HCT116 (cell line): ENCODE results near the gene LCN10. TPM values are rescaled to one million over a fixed set of nuclear protein-coding genes. Genes with fewer than 3 reads are reported as not detected.

ENCODE experiments used
- ATAC-seq: fragments of 200-7000 bp; cut with Tn5 transposase; 2 replicates; pipeline ENCODE4 v1.9.1; 2020; ENCODE audit warnings: mild to moderate bottlenecking, moderate library complexity
- BruUV-seq: library from RNA; stranded (reverse); fragments of 400-500 nt; replicated peaks from 2 replicates; lab custom pipeline; 2021; lab: Mats Ljungman, UMichigan
- CTCF ChIA-PET: fragments of 300-600 bp; sonication (Branson Sonifier 250); formaldehyde crosslinking; loops from one replicate; lab custom pipeline; 2021; ENCODE audit warnings: antibody characterized with exemption; lab: Charles Lee
- POLR2A ChIA-PET: fragments of 300-600, 350-600 bp; sonication (Branson Sonifier 250); formaldehyde crosslinking; loops from one replicate; lab custom pipeline; 2021; ENCODE audit warnings: antibody characterized with exemption; lab: Charles Lee
- RAD21 ChIA-PET, 2 experiments: fragments of 300-600 bp; sonication (Branson Sonifier 250); formaldehyde crosslinking; loops; one replicate each; lab custom pipeline; 2023; ENCODE audit warnings: low total read pairs in 2 of 2; ENCODE audit not compliant: uncharacterized antibody in 2 of 2, unreplicated experiment in 2 of 2, low non-redundant PET in 1 of 2; lab: Charles Lee
- DNase-seq: peaks from one replicate; pipeline ENCODE4 v3.0.0-alpha.2; 2010; ENCODE audit warnings: low read depth, low spot score
- H2AFZ ChIP-seq: fragments of 200-600 bp; shearing (Covaris generic), sonication (generic); 2 replicates; pipeline ENCODE4 v1.6.1; 2017; ENCODE audit warnings: low read depth, mixed run types, mixed read lengths, antibody characterized with exemption, low read length; ENCODE audit not compliant: poor library complexity, severe bottlenecking
- H3K27ac ChIP-seq: 2 replicates; pipeline ENCODE4 v1.5.1; 2012; ENCODE audit warnings: low read depth, low read length
- H3K27me3 ChIP-seq: fragments of 200-600 bp; sonication (generic); 2 replicates; pipeline ENCODE4 v1.6.1; 2016; ENCODE audit warnings: mixed run types, low read length, mixed read lengths; ENCODE audit not compliant: insufficient read depth
- H3K36me3 ChIP-seq, 2 experiments: fragments of 200-500 bp in 1 of 2; fragments of 200-600 bp in 1 of 2; sonication (Bioruptor generic) in 1 of 2; sonication (generic) in 1 of 2; 2 replicates each; pipeline versions ENCODE4 v1.5.1 to v1.6.1; 2014 to 2016; ENCODE audit warnings: low read length in 2 of 2, inconsistent platforms in 1 of 2, mixed read lengths in 1 of 2, mixed run types in 1 of 2; ENCODE audit not compliant: insufficient read depth in 2 of 2, control insufficient read depth in 1 of 2
- H3K4me1 ChIP-seq, 2 experiments: fragments of 200-600 bp in 1 of 2; sonication (generic) in 1 of 2; 2 replicates each; pipeline versions ENCODE4 v1.5.1 to v1.6.1; 2012 to 2017; ENCODE audit warnings: low read length in 2 of 2, inconsistent platforms in 1 of 2, mild to moderate bottlenecking in 1 of 2, mixed read lengths in 1 of 2, mixed run types in 1 of 2, moderate library complexity in 1 of 2; ENCODE audit not compliant: insufficient read depth in 2 of 2, control insufficient read depth in 1 of 2
- H3K4me2 ChIP-seq: fragments of 200-600 bp; sonication (generic); 2 replicates; pipeline ENCODE4 v1.6.1; 2017; ENCODE audit warnings: mixed run types, low read length, mixed read lengths
- H3K4me3 ChIP-seq, 2 experiments: fragments of 200-600 bp in 1 of 2; sonication (generic) in 1 of 2; replicated peaks in 1 of 2; 2 replicates each; pipeline ENCODE4 v1.5.1; 2011 to 2016; ENCODE audit warnings: low read length in 2 of 2, control low read depth in 1 of 2, low read depth in 1 of 2, mild to moderate bottlenecking in 1 of 2, mixed read lengths in 1 of 2, mixed run types in 1 of 2
- H3K79me2 ChIP-seq: fragments of 200-600 bp; sonication (generic); 2 replicates; pipeline ENCODE4 v1.6.1; 2017; ENCODE audit warnings: mild to moderate bottlenecking, mixed run types, low read length, moderate library complexity, mixed read lengths; ENCODE audit not compliant: insufficient read depth
- H3K9ac ChIP-seq: fragments of 200-600 bp; sonication (generic); 2 replicates; pipeline ENCODE4 v1.6.1; 2016; ENCODE audit warnings: low read length, mixed read lengths
- H3K9me2 ChIP-seq: fragments of 200-600 bp; sonication (generic), shearing (Covaris generic); 2 replicates; pipeline ENCODE4 v1.6.1; 2017; ENCODE audit warnings: mixed run types, mild to moderate bottlenecking, moderate library complexity; ENCODE audit not compliant: insufficient read depth
- H3K9me3 ChIP-seq, 2 experiments: fragments of 200-500 bp in 1 of 2; fragments of 200-600 bp in 1 of 2; sonication (Bioruptor generic) in 1 of 2; sonication (generic) in 1 of 2; 2 replicates each; pipeline ENCODE4 v1.6.1; 2014 to 2017; ENCODE audit warnings: low read length in 2 of 2, mixed read lengths in 2 of 2, inconsistent platforms in 1 of 2, low read depth in 1 of 2, mild to moderate bottlenecking in 1 of 2, mixed run types in 1 of 2, moderate library complexity in 1 of 2; ENCODE audit not compliant: control insufficient read depth in 1 of 2, insufficient read depth in 1 of 2
- H4K20me1 ChIP-seq: fragments of 200-600 bp; sonication (generic), shearing (Covaris generic); 2 replicates; pipeline ENCODE4 v1.6.1; 2017; ENCODE audit warnings: mixed run types, mild to moderate bottlenecking, moderate library complexity; ENCODE audit not compliant: insufficient read depth
- ATF3 ChIP-seq: IDR thresholded peaks from 2 replicates; pipeline ENCODE4 v1.6.1; 2012
- CBX3 ChIP-seq: IDR thresholded peaks from 2 replicates; pipeline ENCODE4 v1.6.1; 2012; ENCODE audit warnings: low read depth
- ELF1 ChIP-seq: IDR thresholded peaks from 2 replicates; pipeline ENCODE4 v1.6.1; 2012; ENCODE audit warnings: low read depth, borderline replicate concordance
- FOSL1 ChIP-seq: IDR thresholded peaks from 2 replicates; pipeline ENCODE4 v1.6.1; 2012; ENCODE audit warnings: low read depth
- POLR2AphosphoS5 ChIP-seq: IDR thresholded peaks from 2 replicates; pipeline ENCODE4 v1.6.1; 2011; ENCODE audit warnings: mild to moderate bottlenecking, low read depth, low read length, moderate library complexity
- RAD21 ChIP-seq: IDR thresholded peaks from 2 replicates; pipeline ENCODE4 v1.6.1; 2012; ENCODE audit warnings: low read depth, mild to moderate bottlenecking
- REST ChIP-seq: IDR thresholded peaks from 2 replicates; pipeline ENCODE4 v1.6.1; 2012; ENCODE audit warnings: low read depth
- YY1 ChIP-seq: IDR thresholded peaks from 2 replicates; pipeline ENCODE4 v1.6.1; 2011; ENCODE audit warnings: low read length, low read depth, moderate library complexity, mild to moderate bottlenecking; ENCODE audit not compliant: insufficient replicate concordance; ENCODE audit errors: extremely low read depth
- ZFX ChIP-seq: fragments of 450-650 bp; IDR thresholded peaks from 2 replicates; pipeline ENCODE4 v1.6.1; 2017
- intact Hi-C: fragments of 100-400 bp; cut with micrococcal nuclease; formaldehyde crosslinking; loops from 2 replicates; pipeline ENCODE4 v1.10.0; 2022
- total RNA-seq: library from RNA; stranded (reverse); gene quantifications from one replicate; pipeline ENCODE4 v1.2.1, GENCODE V29; 2021; ENCODE audit not compliant: unreplicated experiment
- TF ChIP-seq, protein P1 (sequence below), 3 experiments: fragments of 200-600 bp in 1 of 3; sonication (generic) in 1 of 3; IDR thresholded peaks in 2 of 3; conservative IDR thresholded peaks in 1 of 3; 2 replicates each; pipeline ENCODE4 v1.5.1; 2012 to 2017; ENCODE audit warnings: low read depth in 2 of 3, low read length in 2 of 3, antibody characterized with exemption in 1 of 3, borderline replicate concordance in 1 of 3, control low read depth in 1 of 3, mild to moderate bottlenecking in 1 of 3, mixed read lengths in 1 of 3, mixed run types in 1 of 3, moderate library complexity in 1 of 3; ENCODE audit not compliant: insufficient read depth in 1 of 3

Gene LCN10
- total RNA-seq, 1 experiment from 2014 or later = not detected

- Histone ChIP-seq H3K9me3 (peaks cover 4 to 15% of the 10 kb centered on the region in 2 experiments; a peak in 3 of 4 replicates), H3K27me3 (no peaks in the 10 kb centered on the region), H4K20me1 (no peaks in the 10 kb centered on the region), H2AFZ (no peak overlapping the region), H3K27ac (no peak overlapping the region), H3K4me1 (no peaks in the 10 kb centered on the region), H3K4me2 (no peak overlapping the region), H3K79me2 (no peaks in the 10 kb centered on the region), H3K4me3 (no peak overlapping the region), H3K9ac (no peak overlapping the region), H3K36me3 (no peaks in the 10 kb centered on the region), H3K9me2 (no peaks in the 10 kb centered on the region)
- TF ChIP-seq FOSL1 = no peak
- TF ChIP-seq ZFX = no peak
- no peak for TF ChIP-seq ELF1
- no peak for TF ChIP-seq CBX3
- no peak for TF ChIP-seq ATF3
- no peak for TF ChIP-seq RAD21
- no peak for TF ChIP-seq REST
- no peak for TF ChIP-seq YY1
- TF ChIP-seq, protein P1, sequence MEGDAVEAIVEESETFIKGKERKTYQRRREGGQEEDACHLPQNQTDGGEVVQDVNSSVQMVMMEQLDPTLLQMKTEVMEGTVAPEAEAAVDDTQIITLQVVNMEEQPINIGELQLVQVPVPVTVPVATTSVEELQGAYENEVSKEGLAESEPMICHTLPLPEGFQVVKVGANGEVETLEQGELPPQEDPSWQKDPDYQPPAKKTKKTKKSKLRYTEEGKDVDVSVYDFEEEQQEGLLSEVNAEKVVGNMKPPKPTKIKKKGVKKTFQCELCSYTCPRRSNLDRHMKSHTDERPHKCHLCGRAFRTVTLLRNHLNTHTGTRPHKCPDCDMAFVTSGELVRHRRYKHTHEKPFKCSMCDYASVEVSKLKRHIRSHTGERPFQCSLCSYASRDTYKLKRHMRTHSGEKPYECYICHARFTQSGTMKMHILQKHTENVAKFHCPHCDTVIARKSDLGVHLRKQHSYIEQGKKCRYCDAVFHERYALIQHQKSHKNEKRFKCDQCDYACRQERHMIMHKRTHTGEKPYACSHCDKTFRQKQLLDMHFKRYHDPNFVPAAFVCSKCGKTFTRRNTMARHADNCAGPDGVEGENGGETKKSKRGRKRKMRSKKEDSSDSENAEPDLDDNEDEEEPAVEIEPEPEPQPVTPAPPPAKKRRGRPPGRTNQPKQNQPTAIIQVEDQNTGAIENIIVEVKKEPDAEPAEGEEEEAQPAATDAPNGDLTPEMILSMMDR (IDR thresholded peaks at IDR 0.05 in 2 of 3, conservative IDR thresholded peaks at IDR 0.05 in 1 of 3; ENCODE audit: borderline replicate concordance in 1 of 3, insufficient read depth in 1 of 3, low read depth in 2 of 3, low read length in 2 of 3) = no peak
- no peak for TF ChIP-seq POLR2AphosphoS5
- no TSS peak for BruUV-seq
- DNase-seq = no peak
- ChIA-PET CTCF (no interaction called here), RAD21 (no interaction called here), POLR2A (no interaction called here)
- intact Hi-C loops = no loop called here
- ATAC-seq = no peak
These were observed 7.8 kb upstream of the LCN10 start for GRCh38 chr9:136750526-136750925.
